OCI-LY3 (cell line): Measurements from ENCODE around the gene EDEM2.

Source experiments
- H2AFZ ChIP-seq: fragments of 200-600, 300-600 bp; shearing (Covaris generic); 2 replicates; pipeline ENCODE4 v1.6.0; 2014; ENCODE audit warnings: antibody characterized with exemption, low read depth, low read length
- H3K27ac ChIP-seq: fragments of 200-600, 300-600 bp; sonication (generic); 2 replicates; pipeline ENCODE4 v1.5.1; 2014; ENCODE audit warnings: mild to moderate bottlenecking, low read length, moderate library complexity, mixed read lengths
- H3K27me3 ChIP-seq: fragments of 200-600, 300-600 bp; sonication (generic); 2 replicates; pipeline ENCODE4 v1.6.1; 2014; ENCODE audit warnings: low read depth, low read length, mixed read lengths
- H3K36me3 ChIP-seq: fragments of 200-600, 300-600 bp; sonication (generic); replicated peaks from 2 replicates; pipeline ENCODE3; 2014; ENCODE audit warnings: low read depth, low read length, mixed read lengths
- H3K4me1 ChIP-seq: fragments of 300-600, 200-600 bp; sonication (generic); 2 replicates; pipeline ENCODE4 v1.6.1; 2014; ENCODE audit warnings: low read length, mixed read lengths
- H3K4me2 ChIP-seq: fragments of 200-600, 300-600 bp; sonication (generic); 2 replicates; pipeline ENCODE4 v1.6.1; 2014; ENCODE audit warnings: low read length, mixed read lengths
- H3K4me3 ChIP-seq: fragments of 300-600, 200-600 bp; sonication (generic); 2 replicates; pipeline ENCODE4 v1.5.1; 2014; ENCODE audit warnings: antibody characterized with exemption, mild to moderate bottlenecking, low read length, moderate library complexity
- H3K79me2 ChIP-seq: fragments of 300-600, 200-600 bp; shearing (Covaris generic); 2 replicates; pipeline ENCODE4 v1.6.1; 2014; ENCODE audit warnings: mild to moderate bottlenecking, low read length, mixed read lengths
- H3K9ac ChIP-seq: fragments of 300-600, 200-600 bp; shearing (Covaris generic); 2 replicates; pipeline ENCODE4 v1.6.0; 2014; ENCODE audit warnings: mild to moderate bottlenecking, low read length, moderate library complexity
- H3K9me3 ChIP-seq: fragments of 200-600, 300-600 bp; shearing (Covaris generic); 2 replicates; pipeline ENCODE4 v1.6.1; 2014; ENCODE audit warnings: low read length, mixed read lengths; ENCODE audit not compliant: insufficient read depth
- H4K20me1 ChIP-seq: fragments of 200-600, 300-600 bp; sonication (generic); 2 replicates; pipeline ENCODE4 v1.6.1; 2016; ENCODE audit warnings: low read length, mixed read lengths; ENCODE audit not compliant: insufficient read depth
- CTCF ChIP-seq: fragments of 200-600, 300-600 bp; sonication (generic); IDR thresholded peaks from 2 replicates; pipeline ENCODE4 v1.5.1; 2014; ENCODE audit warnings: antibody characterized with exemption, low read length, low read depth
- EZH2phosphoT487 ChIP-seq: fragments of 200-600 bp; shearing (Covaris generic); IDR thresholded peaks from 2 replicates; pipeline ENCODE4 v1.6.1; 2018; ENCODE audit warnings: antibody characterized with exemption, mixed run types, low read depth

EDEM2 gene

GRCh38 chr20:35181731-35182130 lies 34.6 kb upstream of the EDEM2 start:
- no peak overlapping the region for H3K27ac ChIP-seq
- no peaks in the 10 kb centered on the region for H3K9me3 ChIP-seq
- no peak overlapping the region for H3K4me2 ChIP-seq
- H3K27me3 ChIP-seq, result peaks cover 3% of the 10 kb centered on the region; the same call in 1 of the 2 replicates
- H3K9ac ChIP-seq, result no peak overlapping the region
- H3K79me2 ChIP-seq, result no peaks in the 10 kb centered on the region
- no peaks in the 10 kb centered on the region for H3K4me1 ChIP-seq
- no peak overlapping the region for H3K4me3 ChIP-seq
- H4K20me1 ChIP-seq, result no peaks in the 10 kb centered on the region
- TF ChIP-seq CTCF, result no peak
- TF ChIP-seq EZH2phosphoT487, result no peak
- H3K36me3 ChIP-seq, result no peaks in the 10 kb centered on the region
- no peak overlapping the region for H2AFZ ChIP-seq

DNA sequence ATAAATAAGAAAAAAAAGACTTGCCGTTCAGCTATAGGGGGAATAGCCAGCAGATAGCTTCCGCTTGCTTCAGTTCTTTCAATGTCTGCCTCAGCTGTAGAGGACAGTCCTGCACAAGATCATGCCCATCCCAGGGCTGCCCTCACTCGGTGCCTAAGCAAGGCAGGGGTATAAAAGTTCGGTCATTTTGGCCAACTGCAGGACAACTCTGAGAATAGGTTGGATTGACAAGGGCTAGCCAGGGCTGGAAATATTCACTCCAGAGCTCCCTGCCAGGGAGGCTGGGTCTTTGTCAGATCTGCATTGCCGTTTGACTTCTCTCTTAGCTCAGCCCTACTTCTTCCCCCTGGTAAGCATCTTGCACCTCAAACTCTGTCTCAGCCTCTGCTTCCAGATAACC lies 33.1 kb upstream of the EDEM2 start:
- H3K4me1 ChIP-seq, result no peaks in the 10 kb centered on the region
- no peak overlapping the region for H3K4me3 ChIP-seq
- H3K9me3 ChIP-seq, result no peaks in the 10 kb centered on the region
- no peak for TF ChIP-seq EZH2phosphoT487
- TF ChIP-seq CTCF, result no peak
- no peak overlapping the region for H3K27ac ChIP-seq
- H2AFZ ChIP-seq, result no peak overlapping the region
- peaks cover 3% of the 10 kb centered on the region; the same call in 1 of the 2 replicates for H3K27me3 ChIP-seq
- no peaks in the 10 kb centered on the region for H3K36me3 ChIP-seq
- no peak overlapping the region for H3K4me2 ChIP-seq
- H4K20me1 ChIP-seq, result no peaks in the 10 kb centered on the region
- no peaks in the 10 kb centered on the region for H3K79me2 ChIP-seq
- H3K9ac ChIP-seq, result no peak overlapping the region

DNA sequence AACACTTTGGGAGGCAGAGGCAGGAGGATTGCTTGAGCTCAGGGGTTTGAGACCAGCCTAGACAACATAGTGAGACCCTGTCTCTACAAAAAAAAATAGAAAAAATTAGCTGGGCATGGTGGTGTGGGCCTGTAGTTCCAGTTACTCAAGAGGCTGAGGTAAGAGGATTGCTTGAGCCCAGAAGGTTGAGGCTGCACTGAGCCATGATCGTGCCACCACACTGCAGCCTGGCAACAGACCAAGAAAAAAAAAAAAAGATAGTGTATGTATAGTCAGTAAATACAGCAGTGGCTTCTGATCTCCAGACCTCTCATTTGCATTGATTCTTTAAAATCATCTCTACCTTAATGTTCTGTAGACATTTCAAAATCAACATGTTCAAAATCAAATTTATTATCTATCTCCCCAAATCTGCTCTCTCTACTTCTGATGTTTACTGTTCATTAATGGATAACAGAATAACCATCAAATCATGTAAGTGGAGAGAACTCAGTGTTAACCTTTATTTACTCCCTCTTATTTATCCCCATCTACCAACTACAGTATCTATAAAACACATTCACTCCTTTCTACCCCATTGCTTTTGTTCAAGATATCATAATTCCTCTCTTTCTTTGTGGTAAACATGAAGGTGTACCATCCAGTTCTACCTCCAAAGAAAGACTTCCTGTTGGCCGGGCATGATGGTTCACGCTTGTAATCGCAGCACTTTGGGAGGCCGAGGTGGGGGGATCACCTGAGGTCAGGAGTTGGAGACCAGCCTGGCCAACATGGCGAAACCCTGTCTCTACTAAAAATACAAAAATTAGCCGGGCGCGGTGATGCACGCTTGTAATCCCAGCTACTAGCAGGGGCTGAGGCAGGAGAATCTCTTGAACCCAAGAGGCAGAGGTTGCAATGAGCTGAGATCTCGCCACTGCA lies 32.4 kb upstream of the EDEM2 start:
- no peak for TF ChIP-seq EZH2phosphoT487
- no peak for TF ChIP-seq CTCF
- Histone ChIP-seq H3K4me3 (no peak overlapping the region), H3K27ac (no peak overlapping the region), H3K79me2 (no peaks in the 10 kb centered on the region), H3K4me1 (no peaks in the 10 kb centered on the region), H3K4me2 (no peak overlapping the region), H3K9me3 (no peaks in the 10 kb centered on the region), H3K27me3 (peaks cover 3% of the 10 kb centered on the region; the same call in 1 of the 2 replicates), H3K36me3 (no peaks in the 10 kb centered on the region), H4K20me1 (no peaks in the 10 kb centered on the region), H3K9ac (no peak overlapping the region), H2AFZ (no peak overlapping the region)

DNA sequence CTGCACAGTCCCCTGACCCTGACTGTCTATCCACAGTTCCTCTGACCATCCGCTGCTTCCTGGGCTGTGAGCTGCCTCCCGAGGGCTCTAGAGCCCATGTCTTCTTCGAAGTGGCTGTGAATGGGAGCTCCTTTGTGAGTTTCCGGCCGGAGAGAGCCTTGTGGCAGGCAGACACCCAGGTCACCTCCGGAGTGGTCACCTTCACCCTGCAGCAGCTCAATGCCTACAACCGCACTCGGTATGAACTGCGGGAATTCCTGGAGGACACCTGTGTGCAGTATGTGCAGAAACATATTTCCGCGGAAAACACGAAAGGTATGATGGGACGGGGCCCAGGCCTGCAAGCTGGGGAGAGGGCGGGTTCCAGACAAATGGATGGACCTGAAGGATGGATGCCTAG lies 29.0 kb upstream of the EDEM2 start:
- H2AFZ ChIP-seq, result no peak overlapping the region
- H3K9ac ChIP-seq, result no peak overlapping the region
- H3K4me2 ChIP-seq, result no peak overlapping the region
- H3K27ac ChIP-seq, result no peak overlapping the region
- H3K9me3 ChIP-seq, result no peaks in the 10 kb centered on the region
- TF ChIP-seq EZH2phosphoT487 (no peak), CTCF (no peak)
- H3K4me1 ChIP-seq, result peaks cover 9% of the 10 kb centered on the region; the same call in 1 of the 2 replicates
- H3K27me3 ChIP-seq, result no peaks in the 10 kb centered on the region
- H3K4me3 ChIP-seq, result no peak overlapping the region
- H3K36me3 ChIP-seq, result no peaks in the 10 kb centered on the region
- no peaks in the 10 kb centered on the region for H4K20me1 ChIP-seq
- H3K79me2 ChIP-seq, result no peaks in the 10 kb centered on the region
